ENCODE results near the gene OTOF. TPM values are rescaled to one million over a fixed set of nuclear protein-coding genes. Genes with fewer than 3 reads are reported as not detected.

The OTOF gene
- total RNA-seq, 1 experiment from 2014 or later = not detected

GRCh38 chr2:26483027-26483326 is 5.1 kb upstream of the OTOF start:
- ChIA-PET CTCF (no interaction called here), POLR2A (ENCODE audit: low non-redundant PET) (no interaction called here)
- Histone ChIP-seq H3K4me1 (ENCODE audit: insufficient read depth, low read length, poor library complexity, severe bottlenecking) (no peaks in the 10 kb centered on the region), H3K4me3 (ENCODE audit: low read depth, low read length, poor library complexity, severe bottlenecking) (no peak overlapping the region), H3K36me3 (ENCODE audit: insufficient read depth, low read length, poor library complexity, severe bottlenecking) (no peaks in the 10 kb centered on the region), H3K27me3 (replicated peaks; ENCODE audit: insufficient read depth, low read depth, low read length, poor library complexity) (no peaks in the 10 kb centered on the region), H3K9me3 (ENCODE audit: low read depth, low read length, poor library complexity, severe bottlenecking) (no peaks in the 10 kb centered on the region), H3K27ac (ENCODE audit: low read depth, low read length, poor library complexity, severe bottlenecking) (no peak overlapping the region)
- DNase-seq (ENCODE audit: low spot score) = no peak
- intact Hi-C loops (cut with micrococcal nuclease; ENCODE audit: unreplicated experiment) = no loop called here
- TF ChIP-seq EZH2 (IDR thresholded peaks at IDR 0.05; ENCODE audit: borderline replicate concordance, low read depth, low read length, poor library complexity, severe bottlenecking) = no peak
- no peak for TF ChIP-seq CTCF (conservative IDR thresholded peaks at IDR 0.05; ENCODE audit: low read depth, low read length)
- BruUV-seq (replicated peaks) = no TSS peak

GRCh38 chr2:26482211-26483026 is 4.5 kb upstream of the OTOF start:
- CTCF ChIA-PET = no interaction called here

GRCh38 chr2:26481706-26482105 is 3.8 kb upstream of the OTOF start:
- CTCF ChIA-PET = no interaction called here
- H3K9me3 ChIP-seq (ENCODE audit: low read depth, low read length, poor library complexity, severe bottlenecking) = no peaks in the 10 kb centered on the region
- POLR2A ChIA-PET (ENCODE audit: low non-redundant PET) = no interaction called here
- no peak overlapping the region for H3K27ac ChIP-seq (ENCODE audit: low read depth, low read length, poor library complexity, severe bottlenecking)
- no peaks in the 10 kb centered on the region for H3K36me3 ChIP-seq (ENCODE audit: insufficient read depth, low read length, poor library complexity, severe bottlenecking)
- no peaks in the 10 kb centered on the region for H3K4me1 ChIP-seq (ENCODE audit: insufficient read depth, low read length, poor library complexity, severe bottlenecking)
- no peak overlapping the region for H3K4me3 ChIP-seq (ENCODE audit: low read depth, low read length, poor library complexity, severe bottlenecking)
- H3K27me3 ChIP-seq (replicated peaks; ENCODE audit: insufficient read depth, low read depth, low read length, poor library complexity) = no peaks in the 10 kb centered on the region
- DNase-seq (ENCODE audit: low spot score) = no peak
- TF ChIP-seq EZH2 (IDR thresholded peaks at IDR 0.05; ENCODE audit: borderline replicate concordance, low read depth, low read length, poor library complexity, severe bottlenecking) (no peak), CTCF (conservative IDR thresholded peaks at IDR 0.05; ENCODE audit: low read depth, low read length) (no peak)
- no TSS peak for BruUV-seq (replicated peaks)
- intact Hi-C loops (cut with micrococcal nuclease; ENCODE audit: unreplicated experiment) = no loop called here

More at GRCh38 chr2:26482211-26483026, 4.5 kb upstream of the OTOF start:
- no peaks in the 10 kb centered on the region for H3K4me1 ChIP-seq (ENCODE audit: insufficient read depth, low read length, poor library complexity, severe bottlenecking)
- POLR2A ChIA-PET (ENCODE audit: low non-redundant PET) = no interaction called here
- no peak for TF ChIP-seq EZH2 (IDR thresholded peaks at IDR 0.05; ENCODE audit: borderline replicate concordance, low read depth, low read length, poor library complexity, severe bottlenecking)
- TF ChIP-seq CTCF (conservative IDR thresholded peaks at IDR 0.05; ENCODE audit: low read depth, low read length) = no peak
- intact Hi-C loops (cut with micrococcal nuclease; ENCODE audit: unreplicated experiment) = no loop called here
- H3K27ac ChIP-seq (ENCODE audit: low read depth, low read length, poor library complexity, severe bottlenecking) = no peak overlapping the region
- no TSS peak for BruUV-seq (replicated peaks)
- no peak for DNase-seq (ENCODE audit: low spot score)
- no peaks in the 10 kb centered on the region for H3K27me3 ChIP-seq (replicated peaks; ENCODE audit: insufficient read depth, low read depth, low read length, poor library complexity)
- no peak overlapping the region for H3K4me3 ChIP-seq (ENCODE audit: low read depth, low read length, poor library complexity, severe bottlenecking)
- no peaks in the 10 kb centered on the region for H3K9me3 ChIP-seq (ENCODE audit: low read depth, low read length, poor library complexity, severe bottlenecking)
- H3K36me3 ChIP-seq (ENCODE audit: insufficient read depth, low read length, poor library complexity, severe bottlenecking) = no peaks in the 10 kb centered on the region

Measured in A673 (cell line).